CD8-positive, alpha-beta memory T cell (primary cell): Measurements from ENCODE around the gene ARMC9. TPM values are rescaled to one million over a fixed set of nuclear protein-coding genes. Genes with fewer than 3 reads are reported as not detected.
A peak's percentile ranks its signal among the peaks of the same experiment; 100 is the strongest.

Experiments
- CTCF ChIA-PET: fragments of 350-600 bp; sonication (Branson Sonifier 250); formaldehyde crosslinking; loops from one replicate; lab custom pipeline; 2021; ENCODE audit warnings: antibody characterized with exemption; lab: Charles Lee
- POLR2A ChIA-PET: fragments of 350-600 bp; sonication (Branson Sonifier 250); formaldehyde crosslinking; loops from one replicate; lab custom pipeline; 2021; ENCODE audit warnings: antibody characterized with exemption; lab: Charles Lee
- DNase-seq, 5 donors: peaks; one replicate each; pipeline versions ENCODE4 v3.0.0 to v3.0.0-alpha.2; 2020 to 2022; ENCODE audit warnings: mixed read lengths in 1 of 5
- H3K27ac ChIP-seq: one replicate; pipeline ENCODE4 v1.7.0; 2013; ENCODE audit warnings: low read depth, mild to moderate bottlenecking, low read length, moderate library complexity
- H3K27me3 ChIP-seq: 2 replicates; pipeline ENCODE4 v1.7.0; 2013; ENCODE audit warnings: low read length, mild to moderate bottlenecking; ENCODE audit not compliant: insufficient read depth, poor library complexity, severe bottlenecking
- H3K36me3 ChIP-seq: 2 replicates; pipeline ENCODE4 v1.7.0; 2013; ENCODE audit warnings: mild to moderate bottlenecking, low read length, moderate library complexity; ENCODE audit not compliant: insufficient read depth
- H3K4me1 ChIP-seq: 2 replicates; pipeline ENCODE4 v1.7.0; 2013; ENCODE audit warnings: mild to moderate bottlenecking, low read length, moderate library complexity; ENCODE audit not compliant: insufficient read depth
- H3K4me3 ChIP-seq: 2 replicates; pipeline ENCODE4 v1.7.0; 2013; ENCODE audit warnings: mild to moderate bottlenecking, low read length
- H3K9me3 ChIP-seq: 2 replicates; pipeline ENCODE4 v1.7.0; 2013; ENCODE audit warnings: mild to moderate bottlenecking, low read length
- H3K27ac Mint-ChIP-seq, 8 donors: one replicate each; pipeline ENCODE4 v1.8.0; 2020 to 2021; ENCODE audit warnings: mixed read lengths in 8 of 8, mild to moderate bottlenecking in 6 of 8, inconsistent platforms in 3 of 8, moderate library complexity in 3 of 8
- H3K27me3 Mint-ChIP-seq, 2 donors: one replicate each; pipeline ENCODE4 v1.8.0; 2020 to 2021; ENCODE audit warnings: mixed read lengths in 2 of 2, mild to moderate bottlenecking in 1 of 2, moderate library complexity in 1 of 2
- H3K36me3 Mint-ChIP-seq, 3 donors: one replicate each; pipeline ENCODE4 v1.8.0; 2020 to 2021; ENCODE audit warnings: mixed read lengths in 3 of 3, inconsistent platforms in 1 of 3, mild to moderate bottlenecking in 1 of 3
- H3K4me1 Mint-ChIP-seq, 3 donors: one replicate each; pipeline ENCODE4 v1.8.0; 2020 to 2021; ENCODE audit warnings: mixed read lengths in 3 of 3, inconsistent platforms in 1 of 3, mild to moderate bottlenecking in 1 of 3
- H3K4me3 Mint-ChIP-seq, 7 donors: one replicate each; pipeline ENCODE4 v1.8.0; 2020 to 2021; ENCODE audit warnings: mixed read lengths in 7 of 7, mild to moderate bottlenecking in 6 of 7, moderate library complexity in 4 of 7, inconsistent platforms in 2 of 7
- H3K9me3 Mint-ChIP-seq, 5 donors: one replicate each; pipeline ENCODE4 v1.8.0; 2020 to 2022; ENCODE audit warnings: mixed read lengths in 5 of 5, mild to moderate bottlenecking in 3 of 5, moderate library complexity in 2 of 5, inconsistent platforms in 1 of 5
- polyA plus RNA-seq: library from polyadenylated mRNA; unstranded; fragments of 300-500 nt; fragmentation: Illumina TruSeq; gene quantifications from one replicate; pipeline ENCODE4 v1.2.3, GENCODE V29; 2021
- total RNA-seq, 2 experiments: library from RNA; stranded (reverse); gene quantifications; one replicate each; pipeline ENCODE4 v1.2.3, GENCODE V29; 2021

Gene ARMC9
- total and polyA plus RNA-seq, 3 experiments from 2014 or later, result 1.0 to 6.4 (median 5.3) TPM

- POLR2A ChIA-PET, result no interaction called here
- CTCF ChIA-PET, result no interaction called here
Measured at GRCh38 chr2:231423176-231423575, 224.7 kb downstream of the ARMC9 start.

More at GRCh38 chr2:231423176-231423575, 224.7 kb downstream of the ARMC9 start:
- Mint-ChIP-seq H3K36me3 (no peaks in the 10 kb centered on the region), H3K4me1 (peaks cover 14 to 24% (median 22%) of the 10 kb centered on the region in 3 donors), H3K27me3 (peaks cover 1 to 4% of the 10 kb centered on the region in 2 donors), H3K4me3 (no peak overlapping the region), H3K27ac (peak overlapping the region in 1 of 8 donors; percentile 11), H3K9me3 (no peaks in the 10 kb centered on the region)
- H3K27ac ChIP-seq, result no peak overlapping the region
- H3K9me3 ChIP-seq, result no peaks in the 10 kb centered on the region
- no peaks in the 10 kb centered on the region for H3K27me3 ChIP-seq
- no peaks in the 10 kb centered on the region for H3K36me3 ChIP-seq
- H3K4me3 ChIP-seq, result no peak overlapping the region
- H3K4me1 ChIP-seq, result peaks cover 10% of the 10 kb centered on the region
- no peak for DNase-seq

Other genes with a start within 250 kb of the ARMC9 start
- gene SPATA3, start 202.5 kb upstream of the ARMC9 start, total RNA-seq, result under 1 TPM in 1 of 2 experiments, not detected in 1; 0.24 TPM
- not detected for gene SPATA3, start 202.5 kb upstream of the ARMC9 start, polyA plus RNA-seq
- gene C2orf72, start 161.1 kb upstream of the ARMC9 start, total RNA-seq, result under 1 TPM in 1 of 2 experiments, not detected in 1; 0.18 TPM
- not detected for gene C2orf72, start 161.1 kb upstream of the ARMC9 start, polyA plus RNA-seq
- 100 to 1,000 TPM; 164 to 176 TPM for gene PSMD1, start 141.8 kb upstream of the ARMC9 start, total RNA-seq
- 60.6 TPM for gene PSMD1, start 141.8 kb upstream of the ARMC9 start, polyA plus RNA-seq
- gene HTR2B, start 73.6 kb upstream of the ARMC9 start, total RNA-seq, result not detected
- not detected for gene HTR2B, start 73.6 kb upstream of the ARMC9 start, polyA plus RNA-seq
- gene B3GNT7, start 197.1 kb downstream of the ARMC9 start, total RNA-seq, result under 1 TPM; 0.13 to 0.16 TPM
- gene B3GNT7, start 197.1 kb downstream of the ARMC9 start, polyA plus RNA-seq, result 0.14 TPM